Measurements from ENCODE around the gene EXOC4. TPM values are rescaled to one million over a fixed set of nuclear protein-coding genes. Genes with fewer than 3 reads are reported as not detected.
A peak's percentile ranks its signal among the peaks of the same experiment; 100 is the strongest.

Gene EXOC4
- total and polyA plus RNA-seq, 2 of the 13 experiments (the other 11 are each of a cell fraction or from before 2014, with no cell fraction given) = 22.5 to 39.0 TPM

DNA sequence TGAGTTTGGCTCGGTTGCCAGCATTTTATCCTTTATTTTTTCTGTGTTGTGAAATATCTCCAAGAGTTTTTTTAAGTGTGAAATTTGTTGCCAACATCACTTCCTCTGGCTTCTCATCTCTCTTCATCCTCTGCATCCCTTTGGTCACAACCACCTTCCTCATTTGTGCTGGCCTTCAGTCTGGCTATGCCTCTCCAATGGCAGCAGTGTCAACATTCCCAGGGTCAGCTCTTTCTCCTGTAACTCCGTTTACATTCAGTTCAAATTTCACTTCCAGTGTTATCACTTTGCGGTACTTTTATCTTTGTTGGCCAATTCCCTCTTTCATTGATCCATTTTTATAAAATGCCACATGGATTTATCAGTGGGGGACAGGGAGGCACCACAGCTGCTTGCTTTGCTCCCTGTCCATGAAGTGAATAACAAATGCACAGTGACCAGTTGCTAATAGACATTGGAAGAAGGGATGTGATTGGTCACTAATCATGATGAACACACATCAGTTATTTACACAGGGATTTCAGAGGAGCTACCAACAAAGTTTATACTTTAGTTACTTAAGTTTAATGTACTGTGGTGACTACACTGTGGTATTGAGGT lies 562.8 kb downstream of the EXOC4 start (continued):
- TF ChIP-seq, protein P1, sequence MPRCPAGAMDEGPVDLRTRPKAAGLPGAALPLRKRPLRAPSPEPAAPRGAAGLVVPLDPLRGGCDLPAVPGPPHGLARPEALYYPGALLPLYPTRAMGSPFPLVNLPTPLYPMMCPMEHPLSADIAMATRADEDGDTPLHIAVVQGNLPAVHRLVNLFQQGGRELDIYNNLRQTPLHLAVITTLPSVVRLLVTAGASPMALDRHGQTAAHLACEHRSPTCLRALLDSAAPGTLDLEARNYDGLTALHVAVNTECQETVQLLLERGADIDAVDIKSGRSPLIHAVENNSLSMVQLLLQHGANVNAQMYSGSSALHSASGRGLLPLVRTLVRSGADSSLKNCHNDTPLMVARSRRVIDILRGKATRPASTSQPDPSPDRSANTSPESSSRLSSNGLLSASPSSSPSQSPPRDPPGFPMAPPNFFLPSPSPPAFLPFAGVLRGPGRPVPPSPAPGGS (CRISPR knock-in tag; IDR thresholded peaks at IDR 0.05) = no peak
- no peak for TF ChIP-seq ZNF33B (CRISPR knock-in tag; IDR thresholded peaks at IDR 0.05)
- peak; percentile 58; the same call in 1 of the 2 replicates for TF ChIP-seq MEF2D (CRISPR knock-in tag; IDR thresholded peaks at IDR 0.05)
- TF ChIP-seq NCOA2 (CRISPR knock-in tag; IDR thresholded peaks at IDR 0.05) = peak; percentile 90
- TF ChIP-seq GLMP (CRISPR knock-in tag; IDR thresholded peaks at IDR 0.05; ENCODE audit: borderline replicate concordance) = no peak
- peak; percentile 74; the same call in 1 of the 2 replicates for TF ChIP-seq CHD4 (IDR thresholded peaks at IDR 0.05; ENCODE audit: borderline replicate concordance, low read length)
- TF ChIP-seq POGZ (CRISPR knock-in tag; IDR thresholded peaks at IDR 0.05) = peak; percentile 90
- TF ChIP-seq, protein P2, sequence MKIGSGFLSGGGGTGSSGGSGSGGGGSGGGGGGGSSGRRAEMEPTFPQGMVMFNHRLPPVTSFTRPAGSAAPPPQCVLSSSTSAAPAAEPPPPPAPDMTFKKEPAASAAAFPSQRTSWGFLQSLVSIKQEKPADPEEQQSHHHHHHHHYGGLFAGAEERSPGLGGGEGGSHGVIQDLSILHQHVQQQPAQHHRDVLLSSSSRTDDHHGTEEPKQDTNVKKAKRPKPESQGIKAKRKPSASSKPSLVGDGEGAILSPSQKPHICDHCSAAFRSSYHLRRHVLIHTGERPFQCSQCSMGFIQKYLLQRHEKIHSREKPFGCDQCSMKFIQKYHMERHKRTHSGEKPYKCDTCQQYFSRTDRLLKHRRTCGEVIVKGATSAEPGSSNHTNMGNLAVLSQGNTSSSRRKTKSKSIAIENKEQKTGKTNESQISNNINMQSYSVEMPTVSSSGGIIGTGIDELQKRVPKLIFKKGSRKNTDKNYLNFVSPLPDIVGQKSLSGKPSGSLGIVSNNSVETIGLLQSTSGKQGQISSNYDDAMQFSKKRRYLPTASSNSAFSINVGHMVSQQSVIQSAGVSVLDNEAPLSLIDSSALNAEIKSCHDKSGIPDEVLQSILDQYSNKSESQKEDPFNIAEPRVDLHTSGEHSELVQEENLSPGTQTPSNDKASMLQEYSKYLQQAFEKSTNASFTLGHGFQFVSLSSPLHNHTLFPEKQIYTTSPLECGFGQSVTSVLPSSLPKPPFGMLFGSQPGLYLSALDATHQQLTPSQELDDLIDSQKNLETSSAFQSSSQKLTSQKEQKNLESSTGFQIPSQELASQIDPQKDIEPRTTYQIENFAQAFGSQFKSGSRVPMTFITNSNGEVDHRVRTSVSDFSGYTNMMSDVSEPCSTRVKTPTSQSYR (CRISPR knock-in tag; IDR thresholded peaks at IDR 0.05; ENCODE audit: borderline replicate concordance) = no peak
- no peak for TF ChIP-seq EZH2 (conservative IDR thresholded peaks at IDR 0.05; ENCODE audit: low read depth, low read length)
- no peak for TF ChIP-seq DBP (CRISPR knock-in tag; IDR thresholded peaks at IDR 0.05; ENCODE audit: not compliant biosample characterization)
- TF ChIP-seq, protein P3, sequence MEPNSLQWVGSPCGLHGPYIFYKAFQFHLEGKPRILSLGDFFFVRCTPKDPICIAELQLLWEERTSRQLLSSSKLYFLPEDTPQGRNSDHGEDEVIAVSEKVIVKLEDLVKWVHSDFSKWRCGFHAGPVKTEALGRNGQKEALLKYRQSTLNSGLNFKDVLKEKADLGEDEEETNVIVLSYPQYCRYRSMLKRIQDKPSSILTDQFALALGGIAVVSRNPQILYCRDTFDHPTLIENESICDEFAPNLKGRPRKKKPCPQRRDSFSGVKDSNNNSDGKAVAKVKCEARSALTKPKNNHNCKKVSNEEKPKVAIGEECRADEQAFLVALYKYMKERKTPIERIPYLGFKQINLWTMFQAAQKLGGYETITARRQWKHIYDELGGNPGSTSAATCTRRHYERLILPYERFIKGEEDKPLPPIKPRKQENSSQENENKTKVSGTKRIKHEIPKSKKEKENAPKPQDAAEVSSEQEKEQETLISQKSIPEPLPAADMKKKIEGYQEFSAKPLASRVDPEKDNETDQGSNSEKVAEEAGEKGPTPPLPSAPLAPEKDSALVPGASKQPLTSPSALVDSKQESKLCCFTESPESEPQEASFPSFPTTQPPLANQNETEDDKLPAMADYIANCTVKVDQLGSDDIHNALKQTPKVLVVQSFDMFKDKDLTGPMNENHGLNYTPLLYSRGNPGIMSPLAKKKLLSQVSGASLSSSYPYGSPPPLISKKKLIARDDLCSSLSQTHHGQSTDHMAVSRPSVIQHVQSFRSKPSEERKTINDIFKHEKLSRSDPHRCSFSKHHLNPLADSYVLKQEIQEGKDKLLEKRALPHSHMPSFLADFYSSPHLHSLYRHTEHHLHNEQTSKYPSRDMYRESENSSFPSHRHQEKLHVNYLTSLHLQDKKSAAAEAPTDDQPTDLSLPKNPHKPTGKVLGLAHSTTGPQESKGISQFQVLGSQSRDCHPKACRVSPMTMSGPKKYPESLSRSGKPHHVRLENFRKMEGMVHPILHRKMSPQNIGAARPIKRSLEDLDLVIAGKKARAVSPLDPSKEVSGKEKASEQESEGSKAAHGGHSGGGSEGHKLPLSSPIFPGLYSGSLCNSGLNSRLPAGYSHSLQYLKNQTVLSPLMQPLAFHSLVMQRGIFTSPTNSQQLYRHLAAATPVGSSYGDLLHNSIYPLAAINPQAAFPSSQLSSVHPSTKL (CRISPR knock-in tag; IDR thresholded peaks at IDR 0.05) = peak; percentile 93
- TF ChIP-seq ZNF605 (CRISPR knock-in tag; IDR thresholded peaks at IDR 0.05) = peak; percentile 59; the same call in 1 of the 2 replicates
- no peak for TF ChIP-seq ZNF232 (CRISPR knock-in tag; IDR thresholded peaks at IDR 0.05; ENCODE audit: borderline replicate concordance)
- TF ChIP-seq GABPA (IDR thresholded peaks at IDR 0.05; ENCODE audit: low read depth, low read length) = no peak
- TF ChIP-seq GABPA (CRISPR knock-in tag; IDR thresholded peaks at IDR 0.05; ENCODE audit: low read depth) = peak; percentile 35; the same call in 1 of the 2 replicates
- no peak for TF ChIP-seq MLLT10 (CRISPR knock-in tag; IDR thresholded peaks at IDR 0.05)
- 0 out of 2 replicates have a peak, but pooled peaks have one; percentile 26 for TF ChIP-seq ZBTB7B (CRISPR knock-in tag; IDR thresholded peaks at IDR 0.05)
- TF ChIP-seq ZSCAN29 (CRISPR knock-in tag; conservative IDR thresholded peaks at IDR 0.05) = 0 out of 2 replicates have a peak, but pooled peaks have one; percentile 63
- no peak for TF ChIP-seq JARID2 (CRISPR knock-in tag; IDR thresholded peaks at IDR 0.05; ENCODE audit: insufficient replicate concordance)
- TF ChIP-seq ARID2 (CRISPR knock-in tag; IDR thresholded peaks at IDR 0.05; ENCODE audit: borderline replicate concordance) = no peak

Data from HepG2 (cell line).